GM18909 (cell line): ENCODE measurements around the gene ADAMTS13.
"Not testable (repeated sequence)": the region's sequence is repeated elsewhere in the genome, so short reads cannot be mapped to it uniquely, and the experiment has no call there.

Experiments used
- ATAC-seq: cut with Tn5 transposase; IDR thresholded peaks from one replicate; pipeline ENCODE4 v1.9.1; 2021; ENCODE audit warnings: mild to moderate bottlenecking; ENCODE audit not compliant: unreplicated experiment, poor library complexity

ADAMTS13 gene

GRCh38 chr9:133421615-133422542, at the start of gene ADAMTS13:
Gene ADAMTS13, plus strand, starts transcription at chr9:133422367. Its CDS starts 77 bp downstream, at chr9:133422444.
- ATAC-seq: peak; percentile 39

- no peak for ATAC-seq
Observed at GRCh38 chr9:133374612-133375115, 47.5 kb upstream of the ADAMTS13 start.

- peak; percentile 8 for ATAC-seq
Observed at GRCh38 chr9:133375116-133375723, 46.9 kb upstream of the ADAMTS13 start.

GRCh38 chr9:133375724-133376654, 46.2 kb upstream of the ADAMTS13 start, which contains the start of the genes STKLD1 and SURF4:
Gene STKLD1, plus strand, starts transcription at chr9:133376366. Its CDS starts 108 bp downstream, at chr9:133376474.
Gene SURF4, minus strand, starts transcription at chr9:133376060. Its CDS starts 91 bp downstream, at chr9:133375969.
- peak; percentile 90 for ATAC-seq

GRCh38 chr9:133377280-133377679, 44.9 kb upstream of the ADAMTS13 start:
- not testable (repeated sequence) for ATAC-seq

- ATAC-seq: no peak
Observed at GRCh38 chr9:133377721-133378216, 44.4 kb upstream of the ADAMTS13 start.

- ATAC-seq: no peak
Observed at GRCh38 chr9:133378408-133378962, 43.7 kb upstream of the ADAMTS13 start.

GRCh38 chr9:133379153-133380086, 42.7 kb upstream of the ADAMTS13 start:
- no peak for ATAC-seq

GRCh38 chr9:133380734-133381133, 41.4 kb upstream of the ADAMTS13 start:
- no peak for ATAC-seq

GRCh38 chr9:133382507-133383141, 39.5 kb upstream of the ADAMTS13 start:
- ATAC-seq: no peak

- ATAC-seq: no peak
Observed at GRCh38 chr9:133383438-133383837, 38.7 kb upstream of the ADAMTS13 start.

- ATAC-seq: no peak
Observed at GRCh38 chr9:133384736-133385321, 37.3 kb upstream of the ADAMTS13 start.

GRCh38 chr9:133385452-133385851, 36.7 kb upstream of the ADAMTS13 start:
- no peak for ATAC-seq

- no peak for ATAC-seq
Observed at GRCh38 chr9:133386338-133386737, 35.8 kb upstream of the ADAMTS13 start.

GRCh38 chr9:133387680-133388079, 34.5 kb upstream of the ADAMTS13 start:
- ATAC-seq: no peak

GRCh38 chr9:133389025-133389557, 33.1 kb upstream of the ADAMTS13 start:
- ATAC-seq: no peak

GRCh38 chr9:133389562-133389961, 32.6 kb upstream of the ADAMTS13 start:
- no peak for ATAC-seq
